Neural crest cell (in vitro differentiated cells): ENCODE measurements around the gene MGMT. TPM values are rescaled to one million over a fixed set of nuclear protein-coding genes. Genes with fewer than 3 reads are reported as not detected.
A peak's percentile ranks its signal among the peaks of the same experiment; 100 is the strongest.

Experiments
- DNase-seq: peaks from one replicate; pipeline ENCODE4 v3.0.0; 2021; ENCODE audit warnings: low read depth, mixed read lengths, low spot score
- H3K27ac Mint-ChIP-seq: one replicate; pipeline ENCODE4 v1.8.0; 2021; ENCODE audit warnings: mild to moderate bottlenecking, mixed read lengths; ENCODE audit not compliant: unreplicated experiment
- H3K27me3 Mint-ChIP-seq: 2 replicates; pipeline ENCODE4 v1.8.0; 2021; ENCODE audit warnings: low read depth, mild to moderate bottlenecking, mixed read lengths
- H3K36me3 Mint-ChIP-seq: 2 replicates; pipeline ENCODE4 v1.8.0; 2021; ENCODE audit warnings: low read depth, mild to moderate bottlenecking, mixed read lengths
- H3K4me1 Mint-ChIP-seq: 2 replicates; pipeline ENCODE4 v1.8.0; 2021; ENCODE audit warnings: mixed read lengths
- H3K4me3 Mint-ChIP-seq: one replicate; pipeline ENCODE4 v1.8.0; 2021; ENCODE audit warnings: mild to moderate bottlenecking, mixed read lengths
- H3K9me3 Mint-ChIP-seq: 2 replicates; pipeline ENCODE4 v1.8.0; 2021; ENCODE audit warnings: mixed read lengths
- total RNA-seq: library from RNA; stranded (reverse); gene quantifications from 2 replicates; pipeline ENCODE4 v1.2.1, GENCODE V29; 2021
- TF ChIP-seq, protein P1 (sequence below): fragments of 200-600 bp; sonication (generic); conservative IDR thresholded peaks from 2 replicates; pipeline ENCODE4 v1.5.0; 2021; ENCODE audit warnings: antibody characterized with exemption, mild to moderate bottlenecking

The MGMT gene
- total RNA-seq, 1 donor from 2014 or later = 15.8 TPM

DNA sequence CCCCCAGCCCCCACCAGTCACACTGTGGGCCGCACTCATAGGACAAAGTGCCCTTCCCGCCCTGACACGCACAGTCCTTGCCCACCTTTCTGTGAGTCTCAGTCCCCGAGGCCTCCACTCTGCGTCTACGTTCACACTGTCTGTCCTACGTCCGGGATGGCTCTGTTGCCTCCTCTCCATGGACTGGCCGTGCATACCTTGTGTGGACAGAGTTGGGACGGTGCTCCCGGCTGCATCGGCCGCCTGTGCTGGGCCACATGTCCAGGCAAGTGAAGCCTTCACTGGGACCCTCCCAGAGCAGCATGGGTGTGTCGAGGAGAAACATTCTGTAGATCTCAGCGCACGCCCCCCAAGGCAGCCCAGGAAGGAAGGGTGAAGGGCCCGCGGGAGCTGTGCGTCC, 239.0 kb downstream of the MGMT start:
- Mint-ChIP-seq H3K27ac (no peak overlapping the region), H3K27me3 (no peaks in the 10 kb centered on the region), H3K4me1 (peaks cover 15% of the 10 kb centered on the region), H3K9me3 (no peaks in the 10 kb centered on the region), H3K36me3 (no peaks in the 10 kb centered on the region), H3K4me3 (no peak overlapping the region)
- TF ChIP-seq, protein P1, sequence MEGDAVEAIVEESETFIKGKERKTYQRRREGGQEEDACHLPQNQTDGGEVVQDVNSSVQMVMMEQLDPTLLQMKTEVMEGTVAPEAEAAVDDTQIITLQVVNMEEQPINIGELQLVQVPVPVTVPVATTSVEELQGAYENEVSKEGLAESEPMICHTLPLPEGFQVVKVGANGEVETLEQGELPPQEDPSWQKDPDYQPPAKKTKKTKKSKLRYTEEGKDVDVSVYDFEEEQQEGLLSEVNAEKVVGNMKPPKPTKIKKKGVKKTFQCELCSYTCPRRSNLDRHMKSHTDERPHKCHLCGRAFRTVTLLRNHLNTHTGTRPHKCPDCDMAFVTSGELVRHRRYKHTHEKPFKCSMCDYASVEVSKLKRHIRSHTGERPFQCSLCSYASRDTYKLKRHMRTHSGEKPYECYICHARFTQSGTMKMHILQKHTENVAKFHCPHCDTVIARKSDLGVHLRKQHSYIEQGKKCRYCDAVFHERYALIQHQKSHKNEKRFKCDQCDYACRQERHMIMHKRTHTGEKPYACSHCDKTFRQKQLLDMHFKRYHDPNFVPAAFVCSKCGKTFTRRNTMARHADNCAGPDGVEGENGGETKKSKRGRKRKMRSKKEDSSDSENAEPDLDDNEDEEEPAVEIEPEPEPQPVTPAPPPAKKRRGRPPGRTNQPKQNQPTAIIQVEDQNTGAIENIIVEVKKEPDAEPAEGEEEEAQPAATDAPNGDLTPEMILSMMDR = no peak
- no peak for DNase-seq

DNA sequence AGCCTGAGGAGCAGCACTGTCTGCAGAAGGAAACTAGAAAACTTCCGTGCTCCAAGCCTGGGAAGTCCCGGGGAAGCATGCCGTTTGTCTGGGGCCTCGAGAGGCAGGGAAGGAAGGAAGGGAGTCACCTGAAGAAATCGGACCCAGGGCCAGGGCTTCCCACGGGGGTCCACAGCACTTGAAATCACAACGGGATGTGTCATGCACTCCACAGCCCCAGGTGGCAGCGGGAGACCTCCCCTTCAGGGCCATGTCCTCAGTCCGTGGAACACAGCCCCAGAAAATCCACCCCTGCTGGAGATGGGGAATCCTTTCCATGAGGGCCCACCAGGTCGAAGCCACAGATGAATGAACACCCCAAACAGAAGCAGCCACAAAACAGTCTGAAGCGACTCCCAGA, 239.5 kb downstream of the MGMT start:
- no peaks in the 10 kb centered on the region for H3K36me3 Mint-ChIP-seq
- H3K4me3 Mint-ChIP-seq = no peak overlapping the region
- H3K27ac Mint-ChIP-seq = no peak overlapping the region
- peaks cover 15% of the 10 kb centered on the region for H3K4me1 Mint-ChIP-seq
- TF ChIP-seq, protein P1 = no peak
- no peak for DNase-seq
- no peaks in the 10 kb centered on the region for H3K9me3 Mint-ChIP-seq
- H3K27me3 Mint-ChIP-seq = no peaks in the 10 kb centered on the region

GRCh38 chr10:129707406-129708388, 240.7 kb downstream of the MGMT start:
- no peak overlapping the region for H3K27ac Mint-ChIP-seq
- no peaks in the 10 kb centered on the region for H3K27me3 Mint-ChIP-seq
- TF ChIP-seq, protein P1 = no peak
- H3K4me3 Mint-ChIP-seq = no peak overlapping the region
- DNase-seq = no peak
- no peaks in the 10 kb centered on the region for H3K36me3 Mint-ChIP-seq
- H3K9me3 Mint-ChIP-seq = no peaks in the 10 kb centered on the region
- H3K4me1 Mint-ChIP-seq = peaks cover 15% of the 10 kb centered on the region

GRCh38 chr10:129709101-129709500, 242.1 kb downstream of the MGMT start:
- Mint-ChIP-seq H3K36me3 (no peaks in the 10 kb centered on the region), H3K27me3 (no peaks in the 10 kb centered on the region), H3K9me3 (no peaks in the 10 kb centered on the region), H3K4me3 (no peak overlapping the region), H3K27ac (peak overlapping the region; percentile 67), H3K4me1 (peaks cover 10% of the 10 kb centered on the region)
- TF ChIP-seq, protein P1 = no peak
- DNase-seq = no peak

DNA sequence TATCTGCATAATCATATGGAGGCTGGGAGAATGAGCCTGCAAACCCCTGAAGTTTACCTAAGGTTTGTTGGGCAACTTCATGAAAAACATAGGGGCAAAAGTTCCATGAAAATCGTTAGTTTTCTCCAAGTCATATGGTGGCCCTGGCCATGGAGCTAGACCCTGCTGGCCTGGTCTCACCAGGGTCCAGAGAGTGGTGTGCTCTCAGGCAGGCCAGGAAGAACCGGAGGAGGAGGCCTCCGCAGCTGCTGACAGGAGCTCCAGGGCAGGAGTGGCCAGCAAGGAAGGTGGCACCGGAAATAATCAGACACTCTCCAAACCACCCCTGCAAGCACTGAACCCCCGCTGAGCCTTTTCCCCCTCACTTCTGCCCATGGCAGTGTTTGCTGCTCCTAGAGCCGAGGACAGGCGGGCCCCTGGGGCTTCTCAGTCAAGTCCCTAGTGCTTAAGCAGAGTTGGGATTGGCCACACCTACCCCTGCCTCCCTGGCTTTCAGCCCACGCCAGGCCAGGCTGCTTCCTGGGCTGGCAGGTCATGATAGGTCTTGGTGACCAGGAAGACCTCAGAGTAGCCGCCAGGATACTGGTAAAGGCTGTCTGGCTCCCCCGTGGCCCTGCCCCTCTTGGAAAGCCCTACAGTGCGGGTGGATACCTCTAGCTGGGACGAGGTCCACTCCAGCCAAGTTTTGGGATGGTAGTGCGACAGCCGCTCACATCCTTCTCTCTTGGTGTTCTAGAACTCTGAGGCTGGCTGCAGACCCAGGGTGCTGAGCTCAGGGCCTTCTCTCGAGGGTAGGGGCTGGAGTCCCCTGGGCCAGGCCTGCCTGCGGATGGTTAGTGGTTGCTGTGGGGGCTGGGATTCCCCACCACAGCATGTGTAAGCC, 242.8 kb downstream of the MGMT start:
- TF ChIP-seq, protein P1 = no peak
- Mint-ChIP-seq H3K27me3 (no peaks in the 10 kb centered on the region), H3K9me3 (no peaks in the 10 kb centered on the region), H3K27ac (peak overlapping the region; percentile 67), H3K4me3 (no peak overlapping the region), H3K36me3 (no peaks in the 10 kb centered on the region), H3K4me1 (peaks cover 3% of the 10 kb centered on the region)
- no peak for DNase-seq
